SKM-1 (cell line): ENCODE measurements around the gene HERPUD2.

Source experiments
- DNase-seq: peaks from one replicate; lab custom pipeline; 2025; ENCODE audit not compliant: unreplicated experiment; lab: John Stamatoyannopoulos, UW

Gene HERPUD2, protein sequence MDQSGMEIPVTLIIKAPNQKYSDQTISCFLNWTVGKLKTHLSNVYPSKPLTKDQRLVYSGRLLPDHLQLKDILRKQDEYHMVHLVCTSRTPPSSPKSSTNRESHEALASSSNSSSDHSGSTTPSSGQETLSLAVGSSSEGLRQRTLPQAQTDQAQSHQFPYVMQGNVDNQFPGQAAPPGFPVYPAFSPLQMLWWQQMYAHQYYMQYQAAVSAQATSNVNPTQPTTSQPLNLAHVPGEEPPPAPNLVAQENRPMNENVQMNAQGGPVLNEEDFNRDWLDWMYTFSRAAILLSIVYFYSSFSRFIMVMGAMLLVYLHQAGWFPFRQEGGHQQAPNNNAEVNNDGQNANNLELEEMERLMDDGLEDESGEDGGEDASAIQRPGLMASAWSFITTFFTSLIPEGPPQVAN

DNA sequence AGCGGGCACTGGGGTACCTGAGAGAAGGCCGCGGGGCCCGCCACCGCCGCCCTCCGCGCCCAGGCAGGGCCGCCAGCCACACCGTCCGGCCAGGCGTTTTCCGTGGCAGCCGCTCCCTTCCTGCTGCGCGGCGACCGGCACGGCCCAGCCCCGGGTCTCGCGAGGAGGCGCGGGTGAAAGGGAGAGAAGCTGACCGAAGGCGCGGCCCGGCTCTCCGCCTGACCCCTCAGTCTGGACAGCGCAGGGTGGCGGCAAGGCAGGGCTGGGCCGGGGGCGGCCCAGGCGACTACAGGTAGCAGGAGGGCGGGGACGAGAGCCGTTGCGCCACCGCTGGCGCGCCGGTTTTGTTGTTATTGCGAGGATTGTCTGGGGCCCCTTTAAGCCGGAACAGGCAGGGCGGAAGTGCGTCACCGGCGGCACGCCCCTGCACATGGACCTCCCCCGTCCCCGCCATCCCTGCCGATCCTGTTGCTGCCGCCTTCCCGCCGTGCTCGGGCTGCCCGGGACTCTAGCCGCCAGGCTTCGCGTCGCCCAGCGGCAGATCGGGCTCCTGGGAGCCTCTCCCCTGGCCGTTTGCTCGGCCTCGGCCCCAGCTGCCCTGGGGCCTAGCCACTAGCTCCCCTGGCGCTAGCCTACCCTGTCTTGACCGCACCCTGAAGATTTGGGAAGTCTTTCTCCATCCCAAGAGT lies at the start of gene HERPUD2:
HERPUD2 (minus strand) TSS at position 352 of the 689 bp plus-strand sequence. CDS start 805 bp downstream, outside the sequence.
- DNase-seq, result peak; percentile 74

DNA sequence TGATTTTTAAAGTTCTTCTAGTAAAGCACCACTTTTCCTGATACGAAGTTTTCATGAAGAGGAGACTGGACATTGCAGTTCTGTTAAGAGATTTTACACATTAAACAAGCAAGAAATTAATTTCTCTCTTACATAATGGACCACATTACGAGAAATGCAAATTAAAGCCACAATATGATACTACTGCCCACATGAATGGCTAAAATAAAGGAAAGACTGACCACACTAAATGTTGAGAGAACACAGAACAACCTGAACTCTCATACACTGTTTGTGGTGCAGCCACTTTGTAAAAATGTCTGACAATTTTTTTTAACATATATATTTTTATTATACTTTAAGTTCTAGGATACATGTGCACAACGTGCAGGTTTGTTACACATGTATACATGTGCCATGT lies 44.0 kb upstream of the HERPUD2 start:
- no peak for DNase-seq

DNA sequence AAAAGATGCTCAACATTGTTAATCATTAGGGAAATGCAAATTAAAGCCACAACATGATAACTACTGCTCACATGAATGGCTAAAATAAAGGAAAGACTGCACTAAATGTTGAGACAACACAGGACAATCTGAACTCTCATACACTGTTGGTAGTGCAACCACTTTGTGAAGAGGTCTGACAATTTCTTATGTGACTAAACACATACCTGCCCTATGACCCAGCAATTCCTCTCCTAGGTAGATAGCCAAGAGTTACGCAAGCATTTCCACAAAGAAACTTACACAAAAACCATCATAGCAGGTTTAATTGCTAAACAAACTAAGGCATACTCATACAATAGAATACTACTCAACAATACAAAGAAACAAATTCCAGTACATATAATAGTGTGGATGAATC lies 41.8 kb upstream of the HERPUD2 start:
- DNase-seq, result no peak

DNA sequence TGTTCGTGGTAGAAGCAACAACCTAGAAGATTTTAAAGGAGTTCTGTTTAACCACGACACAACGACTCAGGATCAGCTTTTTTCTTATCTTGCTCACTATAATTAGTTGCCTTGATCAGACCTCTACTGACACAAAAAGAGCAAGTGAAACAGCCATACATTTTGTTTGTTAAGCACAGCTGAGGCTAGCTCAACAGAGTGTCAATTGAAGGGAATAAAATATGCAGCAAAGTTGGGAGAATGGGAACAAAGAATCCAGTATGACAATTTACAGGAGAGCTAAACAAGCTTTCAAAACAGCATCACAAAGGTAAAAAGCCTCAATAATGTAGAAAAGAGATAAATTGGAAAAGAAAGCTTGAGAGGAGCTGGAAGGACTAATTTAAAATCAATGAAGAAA lies 40.5 kb upstream of the HERPUD2 start:
- DNase-seq, result no peak

DNA sequence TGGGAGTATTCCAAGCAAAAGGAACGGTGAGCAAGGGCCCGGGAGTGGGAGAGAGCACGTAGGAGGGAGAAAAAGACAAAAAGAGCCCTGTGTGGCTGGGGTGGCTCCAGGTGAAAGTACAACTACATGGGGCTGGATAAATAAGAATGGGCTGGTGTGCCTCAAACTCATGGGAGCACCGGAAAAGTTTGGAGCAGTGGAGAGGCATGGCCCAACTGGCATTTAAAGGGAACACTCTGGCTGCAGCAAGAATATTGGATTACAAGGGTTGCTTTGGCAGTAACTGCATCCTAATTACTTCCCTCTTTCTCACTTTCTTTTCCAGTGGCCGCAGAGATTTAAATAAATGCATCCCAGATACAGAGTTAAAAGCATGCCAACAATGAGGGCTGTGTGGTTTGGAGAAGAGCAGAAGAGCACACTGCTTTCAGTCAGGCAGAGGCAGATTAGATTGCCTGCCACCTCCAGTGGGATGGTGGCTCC lies 39.1 kb upstream of the HERPUD2 start:
- DNase-seq, result no peak

DNA sequence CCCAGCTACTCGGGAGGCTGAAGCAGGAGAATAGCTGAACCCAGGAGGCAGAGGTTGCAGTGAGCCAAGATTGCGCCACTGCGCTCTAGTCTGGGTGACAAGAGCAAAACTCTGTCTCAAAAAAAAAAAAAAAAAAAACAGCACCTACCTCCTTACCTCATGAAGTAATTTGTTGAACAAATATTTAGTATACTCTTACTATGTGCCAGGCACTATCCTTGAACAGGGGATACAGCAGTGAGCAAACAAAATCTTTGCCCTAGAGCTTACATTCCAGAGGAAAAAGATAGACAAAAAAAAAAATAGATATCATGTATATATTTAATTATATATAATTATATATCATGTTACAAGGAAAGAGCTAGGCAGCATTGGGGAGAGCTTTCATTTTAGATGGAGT lies 36.4 kb upstream of the HERPUD2 start:
- no peak for DNase-seq

DNA sequence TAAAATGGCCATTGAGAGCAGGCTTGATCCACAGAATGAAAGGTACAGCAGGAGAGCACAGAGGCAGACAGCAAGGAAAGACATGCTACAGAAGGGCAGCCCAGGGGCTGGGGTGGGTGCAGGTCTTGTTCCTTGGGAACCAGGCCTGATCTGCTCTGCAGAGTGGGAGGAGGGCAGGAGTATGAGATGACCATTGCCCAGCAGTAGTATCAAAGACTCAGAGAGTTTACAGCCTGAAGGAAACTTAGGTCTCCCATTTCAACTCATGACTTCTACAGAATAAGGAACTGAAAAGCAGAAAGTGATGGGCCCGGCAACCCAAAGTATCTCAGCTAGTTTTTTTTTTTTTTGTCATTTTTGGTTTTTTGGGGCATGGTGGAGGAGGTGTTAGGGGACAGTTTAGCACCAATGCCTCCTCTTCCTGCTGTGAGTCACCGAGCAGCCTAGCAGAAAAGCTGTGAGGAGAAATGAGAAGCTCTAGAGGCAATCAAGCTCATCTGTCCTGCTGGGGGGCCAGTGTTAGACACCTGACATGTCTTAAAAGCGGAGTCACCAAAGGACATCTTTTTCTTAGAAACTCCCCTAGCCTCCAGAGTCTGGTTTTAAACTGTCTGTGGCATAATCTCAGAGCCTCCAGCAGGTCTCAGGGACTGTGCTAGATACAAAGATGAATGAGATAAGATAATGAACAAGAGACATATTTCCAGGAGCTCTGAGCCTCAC lies 34.3 kb upstream of the HERPUD2 start:
- DNase-seq, result no peak

DNA sequence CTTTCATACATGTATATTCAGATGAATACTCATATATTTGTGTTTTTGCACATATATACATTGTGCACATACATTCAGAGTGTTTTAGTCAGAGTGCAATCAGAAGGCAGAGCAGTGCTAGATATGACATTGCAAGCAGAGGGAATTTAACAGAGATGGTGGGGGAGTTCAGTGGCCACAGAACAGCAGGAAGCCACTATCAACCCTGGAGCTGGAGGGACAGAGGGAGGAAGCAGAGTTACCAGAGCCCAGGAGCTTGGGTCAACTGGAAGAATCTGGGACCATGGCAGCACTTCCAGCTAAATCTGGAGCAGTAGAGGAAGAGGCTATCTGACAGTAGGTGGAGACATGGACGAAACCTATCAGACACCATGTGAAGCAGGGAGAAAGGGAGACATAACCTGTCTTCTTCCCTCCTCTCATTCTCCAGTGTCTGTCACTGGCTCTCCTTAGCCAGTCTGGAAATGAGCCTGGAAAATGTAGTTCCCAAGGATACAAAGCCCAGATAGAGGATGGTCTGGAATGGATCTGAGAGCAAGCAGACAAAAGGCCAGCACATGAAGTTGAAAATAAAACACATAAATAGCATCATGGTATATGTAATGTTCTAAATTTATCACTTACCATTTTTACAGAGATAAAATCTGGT lies 33.6 kb upstream of the HERPUD2 start:
- no peak for DNase-seq

DNA sequence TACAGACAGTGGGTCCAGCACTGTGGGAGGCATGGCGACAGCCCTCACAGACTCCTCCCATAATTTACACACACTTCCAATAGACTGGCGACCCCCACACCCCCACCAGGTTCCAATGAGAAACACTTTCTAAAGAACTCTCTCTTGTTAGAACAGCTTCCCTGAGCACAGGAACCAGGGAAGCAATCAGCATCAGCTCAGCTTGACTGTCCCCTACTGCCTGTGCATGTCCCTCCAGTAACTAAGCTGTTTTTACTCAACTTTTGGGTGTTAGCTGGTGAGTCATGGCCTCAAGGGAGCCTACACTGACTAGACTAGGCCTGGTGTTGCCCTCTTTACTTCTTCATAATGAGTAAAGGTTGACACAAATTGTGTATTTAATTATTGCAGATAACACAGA lies 32.6 kb upstream of the HERPUD2 start:
- no peak for DNase-seq

DNA sequence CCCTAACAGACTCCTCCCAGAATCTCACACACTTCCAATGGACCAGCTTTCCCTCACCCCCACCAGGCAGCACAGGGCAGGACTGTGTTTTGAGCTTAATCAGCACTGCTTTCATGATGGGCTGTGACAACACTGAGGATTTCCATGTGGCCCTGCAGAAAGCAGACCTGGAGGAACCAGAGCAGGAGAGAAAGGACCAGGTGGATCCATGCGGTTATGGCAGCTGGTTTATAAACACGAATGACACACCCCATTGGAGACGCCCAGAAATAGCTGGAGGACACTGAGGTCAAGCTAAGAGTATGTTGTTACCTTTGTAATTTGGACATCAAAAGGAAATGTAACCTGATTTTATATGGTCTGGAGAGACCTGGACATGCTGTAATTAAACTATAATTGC lies 31.7 kb upstream of the HERPUD2 start:
- no peak for DNase-seq

DNA sequence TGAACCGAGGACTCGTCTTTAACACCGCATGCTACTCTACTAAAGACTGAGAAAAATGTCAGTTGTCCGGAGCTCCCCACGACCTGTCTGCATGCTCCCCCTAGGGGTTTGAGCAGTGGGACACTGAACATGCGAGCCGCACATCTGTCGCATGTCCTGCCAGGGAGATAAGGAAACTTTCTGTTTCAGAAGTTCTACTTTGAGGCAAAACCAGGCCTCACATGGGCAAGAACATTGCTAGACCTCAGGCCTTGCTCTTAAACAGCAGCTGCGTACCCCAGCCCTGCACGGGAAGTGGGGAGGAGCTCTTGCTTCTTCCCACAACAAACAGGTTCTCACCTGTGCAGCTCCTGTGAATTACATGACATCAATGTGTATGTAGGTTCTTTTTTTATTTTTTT lies 30.3 kb upstream of the HERPUD2 start:
- DNase-seq, result no peak

DNA sequence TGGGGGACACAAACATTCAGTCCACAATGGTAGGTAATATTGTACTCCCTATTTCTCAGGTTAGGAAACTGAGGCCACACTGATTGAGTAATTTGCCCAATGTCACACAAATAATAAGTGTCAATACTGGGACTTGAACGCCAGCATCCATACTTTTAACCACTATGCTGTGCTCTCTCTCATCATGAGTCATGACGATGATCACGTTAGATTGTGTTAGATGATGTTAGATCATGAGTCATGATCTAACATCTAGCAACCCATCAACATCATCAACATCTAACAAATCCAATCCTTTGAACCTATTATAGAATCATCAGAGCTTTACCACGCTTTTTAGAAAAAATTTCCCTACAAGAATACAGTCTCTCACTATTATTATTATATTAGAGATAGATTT lies 28.1 kb upstream of the HERPUD2 start:
- DNase-seq, result no peak

DNA sequence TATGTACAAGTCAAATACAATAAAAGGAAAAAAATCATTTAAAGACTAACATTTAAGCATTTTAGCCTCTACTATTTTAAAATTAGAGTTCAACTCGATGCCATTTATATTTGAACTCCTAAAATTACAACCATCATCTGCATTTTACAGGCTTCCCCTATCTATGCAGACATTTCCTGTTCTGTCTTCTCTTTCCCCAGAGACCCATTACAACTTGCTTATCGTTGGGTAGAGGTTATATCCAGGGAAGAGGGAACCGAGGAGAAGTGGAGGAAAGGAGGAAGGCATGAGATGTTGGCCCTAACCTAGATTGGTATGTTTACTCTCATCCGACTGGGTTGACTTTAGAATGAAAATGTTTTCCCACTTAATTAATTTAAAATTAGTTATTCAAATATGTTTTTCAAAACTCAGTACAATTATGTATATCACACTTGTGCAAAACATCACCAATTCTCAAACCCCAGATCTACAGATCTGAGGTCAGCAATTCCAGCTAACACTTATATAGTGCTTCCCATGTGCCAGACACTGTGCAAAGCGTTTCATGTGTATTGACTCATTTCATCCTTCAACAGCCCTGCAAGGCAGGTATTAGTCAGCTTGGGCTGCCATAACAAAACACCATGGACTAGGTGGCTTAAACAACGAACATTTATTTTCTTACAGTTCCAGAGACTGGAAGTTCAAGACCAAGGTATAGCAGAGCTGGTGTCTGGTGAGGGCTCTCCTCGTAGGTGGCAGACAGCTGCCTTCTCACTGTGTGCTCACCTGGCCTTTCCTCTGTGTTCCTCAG lies 27.3 kb upstream of the HERPUD2 start:
- no peak for DNase-seq

DNA sequence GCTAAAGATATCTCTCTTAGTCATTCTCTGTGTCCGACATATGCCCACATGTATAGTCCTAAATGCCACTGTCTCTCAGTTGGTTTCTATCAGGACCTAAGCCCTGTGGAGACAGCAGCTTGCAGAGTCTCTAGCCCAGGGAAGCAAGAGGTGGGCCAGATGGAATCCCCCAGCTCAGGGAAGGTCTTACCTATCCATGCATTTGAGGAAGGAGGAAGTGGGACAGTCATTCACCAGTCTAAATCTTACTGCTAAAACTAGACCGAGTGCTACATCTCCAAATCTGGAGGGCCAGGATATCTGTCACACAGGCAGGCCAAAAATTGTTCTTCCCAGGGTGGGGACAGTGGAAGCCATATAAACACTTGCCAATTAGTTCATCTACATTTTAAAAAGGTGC lies 26.4 kb upstream of the HERPUD2 start:
- DNase-seq, result no peak

DNA sequence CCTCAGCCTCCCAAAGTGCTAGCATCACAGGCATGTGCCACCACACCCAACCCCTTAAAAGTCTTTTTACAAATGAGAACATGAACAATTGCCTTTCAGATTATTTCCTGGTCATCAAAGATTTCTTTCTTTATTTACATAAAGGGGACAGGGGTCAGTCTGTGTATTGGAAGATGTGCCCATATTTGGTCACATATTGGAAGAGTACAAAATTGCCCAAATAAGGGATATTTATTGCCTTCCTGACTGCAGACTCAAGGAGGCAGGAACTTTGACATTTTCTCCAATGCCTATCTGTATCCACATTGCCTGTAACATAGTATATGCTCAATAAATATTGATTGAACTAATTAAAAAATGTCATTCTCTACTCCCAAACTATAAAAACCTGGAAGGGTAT lies 25.9 kb upstream of the HERPUD2 start:
- DNase-seq, result no peak

DNA sequence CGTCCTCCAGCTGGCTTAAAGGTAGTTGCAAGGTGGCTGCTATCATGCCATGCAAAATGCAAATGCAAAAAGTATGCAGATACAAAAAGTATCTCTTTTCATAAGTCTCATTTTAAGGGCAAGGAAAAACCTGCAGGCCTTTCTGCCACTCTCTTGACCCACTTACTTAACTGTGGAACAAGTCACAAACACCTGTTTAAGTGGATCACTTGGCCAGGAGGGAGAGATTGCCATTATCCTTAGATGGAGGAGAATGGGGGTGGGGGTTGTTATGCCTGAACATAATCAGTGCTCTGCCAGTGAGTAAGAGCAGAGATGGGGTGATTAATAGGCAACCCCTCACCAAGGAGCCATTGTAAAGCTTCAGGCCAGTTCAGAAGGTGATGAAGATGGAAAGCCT lies 25.1 kb upstream of the HERPUD2 start:
- DNase-seq, result no peak

DNA sequence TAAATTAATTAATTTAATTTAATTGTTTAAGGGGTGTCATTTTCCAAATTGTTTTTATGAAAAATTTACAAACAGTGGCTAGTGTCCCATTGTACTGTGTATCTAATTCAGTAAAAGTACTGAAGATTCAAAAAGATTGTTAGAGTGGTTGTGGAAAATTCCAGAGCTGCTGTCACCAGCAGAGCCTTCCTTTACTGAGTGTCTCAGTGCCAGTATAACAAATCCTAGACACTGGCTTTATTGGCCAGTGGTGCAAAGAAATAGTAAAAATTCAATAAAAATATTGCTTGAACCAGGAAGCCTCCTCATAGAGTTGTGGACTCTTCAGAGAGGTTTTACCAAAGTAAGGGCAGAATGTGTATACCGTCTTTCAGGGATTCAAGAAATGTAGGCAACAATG lies 23.1 kb upstream of the HERPUD2 start:
- DNase-seq, result no peak

DNA sequence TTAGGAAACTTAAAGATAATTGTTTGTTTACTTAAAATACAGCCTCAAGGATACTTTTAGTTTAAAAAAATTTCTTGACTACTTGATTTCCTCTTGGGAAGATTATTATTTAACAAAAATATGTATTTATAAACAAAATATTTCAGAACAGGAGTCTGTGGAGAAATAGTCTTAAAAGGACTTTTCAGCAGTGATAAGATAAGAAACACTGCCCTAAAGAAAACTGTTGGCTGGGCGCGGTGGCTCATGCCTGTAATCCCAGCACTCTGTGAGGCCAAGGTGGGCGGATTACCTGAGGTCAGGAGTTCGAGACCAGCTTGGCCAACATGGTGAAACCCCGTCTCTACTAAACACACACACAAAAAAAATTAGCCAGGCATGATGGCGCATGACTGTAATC lies 22.6 kb upstream of the HERPUD2 start:
- DNase-seq, result no peak

DNA sequence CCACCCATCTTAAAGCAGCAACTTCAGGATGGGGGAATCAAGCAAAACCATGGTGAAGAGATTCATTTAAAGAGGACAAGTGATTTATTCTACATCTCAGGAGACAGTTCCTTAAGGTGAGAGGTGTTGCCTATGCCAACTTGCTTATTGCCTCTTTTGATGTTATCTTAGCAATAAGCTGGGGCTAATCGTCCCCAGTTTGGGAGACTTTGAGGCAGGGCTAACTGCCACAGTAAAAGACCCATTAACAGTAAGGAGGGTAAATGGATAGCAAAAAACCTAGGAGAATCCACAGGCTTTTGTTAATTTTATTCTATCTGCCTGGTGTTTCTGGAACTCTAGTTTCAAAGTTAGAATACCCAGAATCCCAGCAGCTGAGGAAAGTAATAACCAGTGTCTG lies 22.1 kb upstream of the HERPUD2 start:
- DNase-seq, result no peak

DNA sequence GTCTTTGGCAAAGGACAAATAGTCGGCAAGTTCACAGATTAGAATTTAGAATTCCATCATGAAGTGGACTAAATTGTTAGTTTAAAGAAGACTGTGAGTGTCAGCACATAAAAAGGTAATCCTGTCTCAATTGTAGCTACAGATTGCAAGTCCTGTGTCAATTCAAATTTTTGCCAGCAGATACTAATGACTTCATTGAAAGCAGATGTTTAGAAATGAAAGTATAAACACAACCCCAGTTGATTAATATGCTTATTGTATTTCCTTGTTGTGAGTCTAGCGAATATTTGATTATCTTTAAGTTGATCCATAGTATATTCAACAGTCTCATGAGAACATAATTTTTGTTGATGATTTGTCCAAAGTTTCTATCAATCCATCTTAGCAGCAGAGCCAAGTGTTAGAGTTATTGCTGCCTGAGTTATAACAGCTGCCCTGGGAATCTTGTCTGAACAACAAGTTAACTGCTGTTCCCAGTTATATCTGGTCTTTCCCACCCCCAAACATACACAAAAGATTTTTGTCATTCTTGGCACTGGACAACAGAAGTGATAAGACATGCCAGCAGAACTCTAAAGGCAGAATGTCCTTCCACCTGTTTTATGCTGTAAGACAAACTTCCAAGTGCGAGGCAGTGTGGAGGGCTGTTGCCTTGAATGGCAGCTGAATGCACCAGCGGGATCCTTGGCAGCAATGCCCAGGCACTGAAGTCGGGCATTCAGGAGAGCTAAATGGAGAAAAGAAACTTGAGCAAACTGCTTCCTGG lies 21.3 kb upstream of the HERPUD2 start:
- DNase-seq, result no peak
